Measurements from ENCODE around the gene DCLRE1A. TPM values are rescaled to one million over a fixed set of nuclear protein-coding genes. Genes with fewer than 3 reads are reported as not detected.
A peak's percentile ranks its signal among the peaks of the same experiment; 100 is the strongest.

The DCLRE1A gene
- total RNA-seq = 0.21 TPM

DNA sequence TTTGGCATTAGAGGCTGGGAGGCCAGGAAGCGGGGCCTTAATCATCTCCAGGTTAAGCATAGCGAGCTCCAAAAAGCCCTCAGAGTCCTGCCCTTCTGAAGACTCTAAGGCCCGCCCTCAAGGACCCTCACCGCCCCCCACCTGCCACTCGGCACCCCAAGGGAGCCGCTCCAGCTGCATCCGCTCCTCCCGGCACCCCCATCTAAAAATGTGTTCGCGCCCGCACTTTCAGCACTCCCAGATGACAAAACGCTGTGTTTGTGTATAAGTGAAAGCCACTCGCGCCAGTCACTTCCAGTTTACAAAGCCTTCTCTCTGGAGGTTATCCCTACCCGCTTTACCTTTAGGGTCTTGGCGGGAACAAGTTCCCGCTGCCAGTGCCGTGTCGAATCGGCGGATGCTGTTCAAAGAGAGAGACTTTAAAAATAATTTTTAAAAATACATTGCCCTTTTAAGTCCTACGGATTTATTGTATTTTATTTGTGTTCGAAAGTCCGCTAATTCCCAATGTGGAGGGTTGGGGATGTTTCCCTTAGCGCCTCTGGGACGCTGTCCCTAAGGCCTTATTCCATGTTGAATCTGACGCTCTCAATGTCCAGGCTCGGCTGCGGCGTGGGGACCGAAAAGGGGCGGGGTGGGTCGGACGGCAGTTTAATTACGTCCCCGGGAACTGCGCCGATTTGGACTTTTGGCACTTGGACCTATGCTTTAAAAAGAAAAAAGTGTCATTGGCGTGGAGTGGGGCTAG lies at the start of gene DCLRE1A, which contains the start of gene NHLRC2:
Gene DCLRE1A, minus strand, starts transcription at position 70 of the 748 bp plus-strand sequence. CDS start 900 bp downstream, outside the sequence.
Gene NHLRC2, plus strand, starts transcription at position 649 of the 748 bp plus-strand sequence. CDS start 212 bp downstream, outside the sequence.
- TF ChIP-seq, protein P1, sequence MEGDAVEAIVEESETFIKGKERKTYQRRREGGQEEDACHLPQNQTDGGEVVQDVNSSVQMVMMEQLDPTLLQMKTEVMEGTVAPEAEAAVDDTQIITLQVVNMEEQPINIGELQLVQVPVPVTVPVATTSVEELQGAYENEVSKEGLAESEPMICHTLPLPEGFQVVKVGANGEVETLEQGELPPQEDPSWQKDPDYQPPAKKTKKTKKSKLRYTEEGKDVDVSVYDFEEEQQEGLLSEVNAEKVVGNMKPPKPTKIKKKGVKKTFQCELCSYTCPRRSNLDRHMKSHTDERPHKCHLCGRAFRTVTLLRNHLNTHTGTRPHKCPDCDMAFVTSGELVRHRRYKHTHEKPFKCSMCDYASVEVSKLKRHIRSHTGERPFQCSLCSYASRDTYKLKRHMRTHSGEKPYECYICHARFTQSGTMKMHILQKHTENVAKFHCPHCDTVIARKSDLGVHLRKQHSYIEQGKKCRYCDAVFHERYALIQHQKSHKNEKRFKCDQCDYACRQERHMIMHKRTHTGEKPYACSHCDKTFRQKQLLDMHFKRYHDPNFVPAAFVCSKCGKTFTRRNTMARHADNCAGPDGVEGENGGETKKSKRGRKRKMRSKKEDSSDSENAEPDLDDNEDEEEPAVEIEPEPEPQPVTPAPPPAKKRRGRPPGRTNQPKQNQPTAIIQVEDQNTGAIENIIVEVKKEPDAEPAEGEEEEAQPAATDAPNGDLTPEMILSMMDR (IDR thresholded peaks at IDR 0.05) = no peak
- peak in 1 of 2 donors; percentile 86 for DNase-seq (ENCODE audit: low spot score in 2 of 2)
- H3K4me1 ChIP-seq = peaks cover 6 to 15% of the 10 kb centered on the region in 2 donors
- H3K4me3 ChIP-seq = peak within 1 kb of the TSS; percentile 86 to 94
- no peaks in the 10 kb centered on the region for H3K27me3 ChIP-seq
- no peaks in the 10 kb centered on the region for H3K9me3 ChIP-seq
- H3K27ac ChIP-seq = peak within 1 kb of the TSS; percentile 83 to 91
- H3K36me3 ChIP-seq = peaks cover 5% of the 10 kb centered on the region in 2 donors
- intact Hi-C loops (cut with DNase I) = no loop called here

DNA sequence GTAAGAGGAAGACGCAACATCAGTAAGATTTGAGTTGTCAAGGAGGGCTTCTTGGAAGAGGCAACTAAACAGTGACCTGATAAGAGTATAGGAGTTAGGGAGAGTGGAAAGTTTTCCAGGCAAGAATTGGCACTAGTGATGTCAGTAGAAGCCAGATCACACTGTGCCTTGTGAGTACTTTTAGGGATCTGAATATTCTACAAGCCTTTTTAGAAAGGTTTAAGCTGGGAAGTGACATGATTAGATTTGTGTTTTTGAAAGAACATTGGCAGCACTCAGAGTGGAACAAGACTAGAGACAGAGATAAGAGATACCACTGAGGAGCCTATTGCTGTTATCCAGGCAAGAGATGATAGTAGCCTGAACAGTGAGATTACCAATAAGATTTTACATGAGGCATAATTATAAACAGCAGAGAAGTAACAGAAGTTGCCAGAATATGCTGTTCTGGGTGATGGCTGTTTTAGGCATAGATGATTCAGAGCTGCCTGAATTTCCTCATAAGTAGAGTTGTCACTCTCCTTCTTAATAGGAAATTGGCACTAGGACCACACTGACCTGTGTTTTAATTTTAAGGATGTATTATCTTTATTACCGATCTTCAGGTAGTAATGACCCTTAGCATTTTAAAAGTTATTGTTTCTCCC lies 46.2 kb upstream of the DCLRE1A start:
- no peak overlapping the region for H3K27ac ChIP-seq
- DNase-seq (ENCODE audit: low spot score in 2 of 2) = no peak
- no peaks in the 10 kb centered on the region for H3K9me3 ChIP-seq
- H3K36me3 ChIP-seq = peaks cover 24 to 29% of the 10 kb centered on the region in 2 donors
- H3K27me3 ChIP-seq = no peaks in the 10 kb centered on the region
- no peak overlapping the region for H3K4me3 ChIP-seq
- TF ChIP-seq, protein P1 (IDR thresholded peaks at IDR 0.05) = no peak
- peaks cover 0 to 3% of the 10 kb centered on the region in 2 donors for H3K4me1 ChIP-seq
- intact Hi-C loops (cut with DNase I) = no loop called here

DNA sequence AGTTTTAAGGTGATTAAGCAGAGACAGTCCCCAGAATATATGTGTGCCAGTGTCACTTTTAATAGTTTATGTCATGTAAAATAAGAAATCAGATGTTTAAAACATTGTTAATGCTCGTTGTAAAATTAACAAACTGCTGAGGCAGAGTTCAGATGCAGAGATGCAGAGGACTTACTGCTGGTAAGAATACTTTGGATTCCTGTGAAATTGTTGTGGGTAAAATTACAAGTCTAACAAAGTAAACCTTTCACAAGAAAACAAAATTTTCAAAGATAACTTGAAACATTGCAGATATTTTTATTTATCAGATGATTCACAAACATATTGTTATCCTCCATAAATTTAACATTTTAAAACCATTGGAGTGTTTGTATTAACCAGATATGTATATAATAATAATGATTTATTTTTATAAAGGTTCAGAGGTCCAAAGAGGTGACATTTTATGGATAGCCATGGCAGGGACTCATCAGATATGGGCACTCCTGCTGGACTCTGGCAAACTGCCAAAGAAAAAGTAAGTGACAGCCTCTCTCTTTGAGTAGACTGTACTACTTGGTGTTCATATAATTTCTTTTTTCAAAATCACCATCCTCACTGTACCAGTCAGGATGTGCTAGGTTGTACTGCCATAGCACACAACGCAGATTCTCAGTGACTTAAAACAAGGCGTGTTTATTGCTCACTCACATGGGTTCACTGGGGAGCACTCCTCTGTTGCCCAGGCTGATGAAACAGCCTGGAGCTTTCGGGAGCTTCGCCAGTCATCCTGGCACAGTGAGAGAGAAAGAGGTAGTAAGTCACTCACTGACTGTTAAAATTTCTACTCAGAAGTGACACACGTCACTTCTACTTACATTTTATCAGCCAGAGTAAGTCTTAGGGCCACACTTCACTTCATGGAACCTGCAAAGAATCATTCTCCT lies 44.1 kb upstream of the DCLRE1A start:
- H3K27ac ChIP-seq = no peak overlapping the region
- intact Hi-C loops (cut with DNase I) = no loop called here
- H3K36me3 ChIP-seq = peaks cover 18 to 24% of the 10 kb centered on the region in 2 donors
- H3K27me3 ChIP-seq = no peaks in the 10 kb centered on the region
- no peak for DNase-seq (ENCODE audit: low spot score in 2 of 2)
- TF ChIP-seq, protein P1 (IDR thresholded peaks at IDR 0.05) = no peak
- H3K9me3 ChIP-seq = no peaks in the 10 kb centered on the region
- no peak overlapping the region for H3K4me3 ChIP-seq
- H3K4me1 ChIP-seq = peaks cover 3 to 4% of the 10 kb centered on the region in 2 donors

DNA sequence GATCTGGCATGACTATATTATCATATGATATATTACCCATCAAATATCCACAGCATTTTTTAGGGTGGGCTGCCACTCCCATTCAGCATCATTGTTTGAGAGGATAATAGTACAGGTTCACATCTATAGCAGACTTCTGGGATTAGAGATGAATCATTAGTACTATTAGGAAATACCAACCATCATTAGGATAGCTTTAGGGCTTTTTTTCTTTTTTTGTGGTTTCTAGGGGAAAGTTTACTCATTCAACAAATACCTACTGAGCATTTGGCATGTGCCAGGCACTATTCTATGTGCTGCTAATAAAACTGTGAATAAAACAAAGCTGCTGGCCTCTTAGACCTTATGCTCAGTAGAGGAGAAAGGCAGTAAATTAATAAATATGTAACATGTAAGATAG lies 41.1 kb upstream of the DCLRE1A start:
- no peaks in the 10 kb centered on the region for H3K27me3 ChIP-seq
- intact Hi-C loops (cut with DNase I) = no loop called here
- H3K4me3 ChIP-seq = no peak overlapping the region
- no peak for DNase-seq (ENCODE audit: low spot score in 2 of 2)
- H3K4me1 ChIP-seq = peaks cover 4 to 6% of the 10 kb centered on the region in 2 donors
- TF ChIP-seq, protein P1 (IDR thresholded peaks at IDR 0.05) = no peak
- H3K27ac ChIP-seq = no peak overlapping the region
- no peaks in the 10 kb centered on the region for H3K9me3 ChIP-seq
- peaks cover 6 to 9% of the 10 kb centered on the region in 2 donors for H3K36me3 ChIP-seq

GRCh38 chr10:113894581-113894980 lies 40.7 kb upstream of the DCLRE1A start:
- TF ChIP-seq, protein P1 (IDR thresholded peaks at IDR 0.05) = no peak
- no peak overlapping the region for H3K4me3 ChIP-seq

More at GRCh38 chr10:113894581-113894980, 40.7 kb upstream of the DCLRE1A start:
- no peak overlapping the region for H3K27ac ChIP-seq
- H3K4me1 ChIP-seq = peaks cover 4 to 6% of the 10 kb centered on the region in 2 donors
- H3K9me3 ChIP-seq = no peaks in the 10 kb centered on the region
- intact Hi-C loops (cut with DNase I) = no loop called here
- no peaks in the 10 kb centered on the region for H3K27me3 ChIP-seq
- DNase-seq (ENCODE audit: low spot score in 2 of 2) = no peak
- H3K36me3 ChIP-seq = peaks cover 6 to 9% of the 10 kb centered on the region in 2 donors
